SKM-1 treated with dmso at 0.1 percent for 144 hours (cell line): ENCODE results near the gene EPHA2.
A peak's percentile ranks its signal among the peaks of the same experiment; 100 is the strongest.

Source experiments
- DNase-seq: peaks from one replicate; lab custom pipeline; 2025; ENCODE audit not compliant: unreplicated experiment; lab: John Stamatoyannopoulos, UW

Gene EPHA2

DNA sequence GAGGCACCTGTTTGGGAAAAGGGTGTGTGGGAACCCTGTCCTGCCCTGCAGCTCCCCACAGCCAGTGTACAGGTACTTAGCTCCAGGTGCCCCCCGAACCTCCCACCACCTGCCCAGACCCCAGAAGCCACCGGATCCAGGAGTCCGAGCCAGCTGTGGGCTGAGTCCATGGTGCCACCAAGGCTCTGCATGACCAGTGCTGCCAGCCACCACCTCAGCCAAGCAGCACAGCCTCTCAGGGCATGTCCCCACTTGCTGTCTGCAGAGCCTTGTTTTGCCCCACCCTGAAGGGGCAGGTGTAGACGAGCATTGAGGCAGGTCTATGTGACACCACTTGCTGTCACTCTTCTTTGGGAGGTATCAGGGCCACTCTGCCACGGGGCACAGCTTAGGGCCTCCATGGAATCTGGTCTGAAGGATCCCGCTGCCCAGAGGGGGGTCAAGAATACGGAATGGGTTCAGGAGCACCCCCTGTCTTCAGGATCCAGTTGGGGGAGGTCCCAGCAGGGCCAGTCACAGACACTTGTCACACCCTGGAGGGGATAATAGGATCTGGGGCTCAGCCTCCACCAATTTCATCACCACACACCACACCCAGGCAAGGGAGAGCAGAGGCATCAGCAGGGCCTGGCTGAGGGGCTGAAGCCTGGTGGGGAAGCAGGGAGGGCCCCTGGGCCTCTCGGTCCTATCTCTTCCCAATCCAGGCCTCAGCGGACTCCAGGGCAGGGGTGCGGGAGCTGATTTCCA lies 28.9 kb upstream of the EPHA2 start:
- DNase-seq = no peak

GRCh38 chr1:16183765-16184556 lies 28.1 kb upstream of the EPHA2 start:
- DNase-seq = no peak

- DNase-seq = no peak
These were observed 27.3 kb upstream of the EPHA2 start for GRCh38 chr1:16183179-16183578.

DNA sequence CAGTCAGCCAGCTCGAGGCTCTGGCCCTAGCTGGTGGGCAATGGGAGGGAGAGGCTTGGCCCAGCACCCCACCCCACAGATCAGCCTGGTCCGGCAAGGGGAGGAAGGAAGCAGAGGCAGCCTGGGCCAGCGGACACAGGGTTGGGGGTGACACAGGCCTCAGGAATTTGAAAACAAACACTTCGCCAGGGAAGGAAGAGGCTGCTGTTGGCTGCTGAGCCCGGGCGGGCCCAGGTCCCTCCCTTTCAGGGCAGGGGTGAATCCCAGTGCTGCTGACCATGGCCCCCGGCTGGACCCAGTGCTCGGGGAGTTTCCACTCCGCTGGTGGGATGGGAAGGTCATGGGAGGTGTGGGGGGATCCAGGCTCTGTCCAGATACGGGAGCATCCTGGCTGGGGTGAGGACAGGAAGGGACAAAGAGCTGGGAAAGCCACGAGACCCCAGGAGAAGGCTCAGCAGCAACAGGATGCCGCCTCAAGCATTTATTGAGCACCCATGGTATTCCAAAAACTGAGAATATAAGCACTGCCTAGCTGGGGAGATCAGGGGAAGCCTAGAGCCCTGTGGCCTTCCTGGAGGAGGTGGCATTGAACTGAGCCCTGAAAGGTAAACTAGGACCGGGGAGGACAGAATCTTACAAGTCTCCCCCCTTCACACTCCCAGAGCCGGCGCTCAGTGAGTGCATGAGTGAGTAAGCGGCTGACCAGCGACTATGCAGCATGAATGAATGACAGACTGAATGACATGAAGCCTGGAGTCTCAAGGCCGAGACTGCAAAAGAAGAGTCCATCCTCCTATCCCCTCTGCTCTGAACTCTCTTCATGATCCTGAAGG lies 26.2 kb upstream of the EPHA2 start:
- no peak for DNase-seq

GRCh38 chr1:16180291-16180824 lies 24.5 kb upstream of the EPHA2 start:
- no peak for DNase-seq

- DNase-seq = no peak
These were observed 23.0 kb upstream of the EPHA2 start for GRCh38 chr1:16178596-16179497.

GRCh38 chr1:16177306-16177705 lies 21.4 kb upstream of the EPHA2 start:
- DNase-seq = no peak

DNA sequence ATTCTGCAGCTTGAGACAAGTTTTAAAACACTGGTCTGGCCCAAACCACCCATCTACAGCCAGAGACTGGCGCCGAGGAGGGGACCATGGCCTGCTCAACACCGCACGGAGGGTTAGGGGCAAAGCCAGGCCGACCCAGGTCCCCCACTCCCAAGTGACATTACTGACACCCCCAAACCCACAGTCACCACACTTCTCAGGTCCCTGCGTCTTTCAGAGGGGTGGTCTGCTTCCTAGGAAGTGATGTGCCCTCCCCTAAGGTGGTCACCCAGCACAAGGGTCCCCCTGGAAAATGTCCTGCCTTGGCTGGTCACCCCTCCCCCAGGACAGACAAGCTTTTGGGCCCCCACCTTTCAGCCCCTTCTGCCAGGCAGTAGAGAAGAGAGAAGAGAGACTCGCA lies 20.8 kb upstream of the EPHA2 start:
- DNase-seq = no peak

- DNase-seq = no peak
These were observed 20.0 kb upstream of the EPHA2 start for GRCh38 chr1:16175610-16176553.

DNA sequence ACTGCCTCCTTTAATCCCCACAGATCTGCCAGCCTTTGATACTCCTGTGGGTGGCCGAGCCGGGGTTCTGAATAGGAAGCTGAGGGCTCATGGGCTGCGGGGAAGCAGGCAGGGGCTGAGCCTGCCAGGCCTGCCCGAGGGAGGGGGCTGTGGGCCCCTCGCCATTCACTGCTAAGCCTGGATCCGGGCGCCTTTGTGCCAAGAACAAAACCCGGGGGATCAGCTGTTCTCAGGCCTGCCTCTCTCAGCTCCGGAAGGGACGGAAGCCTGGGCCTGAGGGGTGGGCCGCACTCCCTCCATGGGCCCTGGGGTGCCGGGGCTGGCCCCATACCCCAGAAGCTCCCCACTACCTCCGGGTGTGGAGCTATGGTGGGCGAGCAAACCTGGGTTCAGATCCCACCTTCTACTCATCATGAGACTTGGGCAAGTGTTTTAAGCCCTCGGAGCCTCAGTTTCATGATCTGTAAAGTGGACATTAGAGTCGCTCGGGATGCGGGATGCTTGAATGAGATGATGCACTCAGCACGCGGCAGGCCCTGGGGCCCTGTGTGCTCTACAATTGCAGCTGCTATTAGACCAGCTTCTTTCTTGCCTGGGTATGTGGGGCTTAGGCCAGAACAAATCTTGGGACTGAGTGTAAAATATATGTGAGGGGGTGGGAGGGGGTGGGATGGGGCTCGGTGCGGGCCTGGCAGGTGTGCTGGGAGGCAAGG lies 19.2 kb upstream of the EPHA2 start:
- no peak for DNase-seq

DNA sequence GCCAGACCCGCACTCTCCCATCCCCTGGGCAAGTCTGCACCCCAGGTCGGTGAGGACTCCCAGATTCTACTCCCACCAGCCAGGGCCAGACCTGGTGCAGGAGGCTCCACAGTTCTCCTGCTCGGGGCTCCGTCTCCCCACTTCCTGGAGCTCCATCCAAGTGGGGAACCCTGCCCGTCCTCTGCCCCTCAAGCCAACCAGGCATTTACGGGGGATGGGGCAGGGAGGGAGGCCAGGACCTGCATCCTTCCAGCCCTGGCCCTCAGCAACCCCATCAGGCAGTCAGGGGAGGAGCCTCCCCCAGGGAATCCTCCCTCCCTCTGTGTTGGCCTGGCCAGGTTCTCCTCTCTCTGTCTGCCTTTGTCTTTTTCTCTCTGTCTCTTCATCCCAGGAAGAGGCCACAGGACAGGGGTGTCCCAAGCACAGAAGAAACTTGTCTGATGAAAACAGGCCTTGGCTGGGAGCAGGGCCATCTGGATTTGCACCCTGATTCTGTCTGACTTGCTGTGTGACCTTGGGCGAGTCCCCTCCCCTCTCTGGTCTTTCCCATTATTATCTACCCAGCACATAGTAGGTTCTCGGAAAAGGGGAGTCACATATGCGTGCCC lies 18.5 kb upstream of the EPHA2 start:
- no peak for DNase-seq

DNA sequence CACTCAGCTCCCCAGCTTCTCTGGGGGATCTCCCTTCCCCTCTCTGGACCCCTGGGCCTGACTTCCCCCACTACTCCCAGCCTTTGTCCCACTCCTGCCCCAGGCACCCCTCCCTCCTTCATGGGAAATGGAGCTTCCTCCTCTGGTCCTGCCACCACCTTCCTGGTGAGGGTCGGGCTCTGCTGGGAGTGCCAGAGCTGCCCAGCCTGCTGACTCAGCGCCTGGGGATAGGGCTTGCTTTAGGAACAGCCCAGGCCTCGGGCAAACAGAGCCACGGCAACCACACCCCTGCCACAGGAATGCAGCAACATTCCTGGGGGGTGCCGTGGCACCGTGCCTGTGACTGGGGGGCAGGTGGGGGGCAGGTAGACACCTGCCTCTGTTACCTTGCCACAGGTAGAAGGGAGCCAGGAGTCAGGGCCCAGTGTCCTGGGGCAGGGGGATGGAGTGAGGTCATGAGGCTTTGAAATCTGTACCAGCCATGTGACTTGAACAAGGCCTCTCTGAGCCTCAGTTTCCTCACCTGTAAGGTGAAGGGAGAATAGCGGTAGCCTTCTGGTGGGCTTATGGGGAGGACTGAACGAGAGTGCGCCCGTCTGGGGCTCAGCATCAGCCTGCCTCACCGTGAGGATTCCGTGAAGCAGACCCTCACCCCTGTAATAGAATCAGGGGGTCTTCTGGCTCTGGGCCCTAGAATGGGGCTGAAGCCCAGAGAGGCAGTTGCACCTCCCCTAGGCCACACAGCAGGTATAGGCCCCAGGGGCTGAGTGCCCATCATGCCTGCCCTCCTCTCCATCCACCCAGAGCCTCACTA lies 17.8 kb upstream of the EPHA2 start:
- DNase-seq = no peak

- peak; percentile 83 for DNase-seq
These were observed 17.1 kb upstream of the EPHA2 start for GRCh38 chr1:16172964-16173446.

DNA sequence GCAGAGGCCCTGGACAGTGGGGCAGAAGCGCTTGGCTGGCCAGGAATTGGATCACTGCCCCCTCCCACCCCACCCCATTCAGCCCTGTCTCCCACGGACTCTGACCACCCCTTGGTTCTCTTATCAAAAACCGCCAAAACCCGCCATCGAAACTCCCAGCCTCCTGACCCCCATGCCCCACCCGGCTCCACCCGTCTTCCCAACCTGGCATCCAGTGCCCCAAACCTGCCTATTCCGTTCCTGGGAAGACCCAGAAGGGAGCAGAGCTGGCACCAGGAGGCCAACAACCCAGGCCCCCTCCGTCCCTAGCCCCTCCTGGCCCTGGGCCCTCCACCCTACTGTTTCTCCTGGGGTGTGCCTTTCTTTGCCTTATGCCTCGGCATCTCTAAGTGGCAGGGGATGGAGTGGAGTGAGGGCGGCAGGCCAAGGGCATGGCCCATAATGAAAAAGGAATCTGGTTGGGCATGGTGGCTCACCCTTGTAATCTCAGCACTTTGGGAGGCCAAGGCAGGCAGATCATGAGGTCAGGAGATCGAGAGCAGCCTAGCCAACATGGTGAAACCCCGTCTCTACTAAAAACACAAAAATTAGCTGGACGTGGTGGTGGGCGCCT lies 16.5 kb upstream of the EPHA2 start:
- DNase-seq = no peak

- DNase-seq = no peak
These were observed 15.7 kb upstream of the EPHA2 start for GRCh38 chr1:16171314-16172151.

- DNase-seq = no peak
These were observed 14.4 kb upstream of the EPHA2 start for GRCh38 chr1:16170283-16170673.
